AG10803 (cell line): ENCODE results near the gene SH2B2.
"Not testable (repeated sequence)": the region's sequence is repeated elsewhere in the genome, so short reads cannot be mapped to it uniquely, and the experiment has no call there.

Experiments used
- DNase-seq: peaks from one replicate; pipeline ENCODE4 v3.0.0; 2010; ENCODE audit warnings: low read depth
- H3K4me3 ChIP-seq: 2 replicates; pipeline ENCODE4 v1.5.1; 2011; ENCODE audit warnings: mild to moderate bottlenecking, low read length, control low read depth
- CTCF ChIP-seq: conservative IDR thresholded peaks from 2 replicates; pipeline ENCODE4 v1.5.1; 2011; ENCODE audit warnings: mild to moderate bottlenecking, low read length, control low read depth, inconsistent platforms

Gene SH2B2

GRCh38 chr7:102337420-102337819, 50.8 kb downstream of the SH2B2 start:
- H3K4me3 ChIP-seq, DNase-seq: not testable (repeated sequence)

GRCh38 chr7:102340599-102341368, 54.1 kb downstream of the SH2B2 start:
- not testable (repeated sequence) for H3K4me3 ChIP-seq, DNase-seq

- not testable (repeated sequence) for H3K4me3 ChIP-seq, DNase-seq
These were observed 60.3 kb downstream of the SH2B2 start for GRCh38 chr7:102346983-102347382.

DNA sequence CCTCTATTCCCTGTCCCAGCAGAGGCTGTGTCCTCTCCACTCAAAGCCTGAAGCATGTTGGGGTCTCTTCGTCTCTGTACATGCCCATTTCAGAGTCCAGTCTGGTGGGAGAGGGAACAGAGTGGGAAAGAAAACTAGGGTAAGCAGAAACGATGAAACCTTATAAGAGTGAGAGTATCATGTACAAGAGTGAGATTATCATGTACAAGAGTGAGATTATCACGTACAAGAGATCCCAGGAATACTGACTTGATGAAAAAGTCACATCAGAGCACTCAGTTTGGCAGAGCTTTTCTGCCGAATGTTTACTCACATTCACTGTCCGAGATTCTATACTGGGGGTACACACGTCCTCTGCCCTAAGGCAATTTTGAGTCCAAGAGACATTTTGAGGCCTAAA, 69.7 kb downstream of the SH2B2 start, which contains the start of gene SPDYE6:
Gene SPDYE6, minus strand, starts transcription at position 101 of the 400 bp plus-strand sequence. CDS start 421 bp downstream, outside the sequence.
- not testable (repeated sequence) for DNase-seq, H3K4me3 ChIP-seq

DNA sequence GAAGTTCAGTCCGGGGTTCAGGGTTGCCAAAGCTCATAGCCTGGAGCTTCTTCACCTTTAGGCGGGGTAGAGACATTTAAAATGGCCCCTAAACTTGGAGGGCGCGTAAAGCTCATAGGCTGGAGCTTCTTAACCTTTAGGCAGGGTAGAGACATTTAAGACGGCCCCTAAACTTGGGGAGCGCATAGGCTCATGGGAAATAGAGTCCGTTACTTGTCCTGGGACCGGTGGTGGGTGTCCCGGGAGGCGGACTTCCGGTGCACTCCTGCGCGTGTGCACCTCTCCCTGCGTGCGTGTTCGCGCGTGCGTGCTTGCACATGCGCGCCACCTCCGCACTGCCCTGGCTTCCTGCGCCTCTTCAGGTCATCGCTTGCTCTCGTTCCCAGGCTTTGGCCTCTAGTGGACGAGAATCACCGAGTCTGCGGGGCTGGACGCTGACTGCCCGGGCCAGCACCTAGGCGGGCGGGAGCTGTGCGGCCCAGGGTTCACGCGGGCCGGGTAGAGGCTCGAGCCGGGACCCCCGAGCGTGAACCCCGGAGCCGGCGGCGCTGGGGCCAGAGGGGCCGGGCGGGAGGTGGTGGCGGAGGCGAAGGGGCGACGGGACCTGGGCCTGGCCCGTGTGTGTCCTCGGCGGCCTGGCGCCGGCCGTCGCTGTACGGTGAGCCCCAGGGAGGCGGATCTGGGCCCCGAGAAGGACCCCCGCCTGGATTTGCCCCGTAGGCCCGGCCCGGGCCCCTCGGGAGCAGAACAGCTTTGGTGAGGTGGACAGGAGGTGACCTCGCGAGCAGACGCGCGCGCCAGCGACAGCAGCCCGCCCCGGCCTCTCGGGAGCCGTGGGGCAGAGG, 77.1 kb downstream of the SH2B2 start:
- peak; percentile 99 for DNase-seq

GRCh38 chr7:102364394-102364886, 77.8 kb downstream of the SH2B2 start:
- peak overlapping the region; percentile 62 for H3K4me3 ChIP-seq
- not testable (repeated sequence) for DNase-seq

More for the DNA sequence above, 77.1 kb downstream of the SH2B2 start:
- TF ChIP-seq CTCF = peak; percentile 34
- H3K4me3 ChIP-seq = peak overlapping the region; percentile 62

DNA sequence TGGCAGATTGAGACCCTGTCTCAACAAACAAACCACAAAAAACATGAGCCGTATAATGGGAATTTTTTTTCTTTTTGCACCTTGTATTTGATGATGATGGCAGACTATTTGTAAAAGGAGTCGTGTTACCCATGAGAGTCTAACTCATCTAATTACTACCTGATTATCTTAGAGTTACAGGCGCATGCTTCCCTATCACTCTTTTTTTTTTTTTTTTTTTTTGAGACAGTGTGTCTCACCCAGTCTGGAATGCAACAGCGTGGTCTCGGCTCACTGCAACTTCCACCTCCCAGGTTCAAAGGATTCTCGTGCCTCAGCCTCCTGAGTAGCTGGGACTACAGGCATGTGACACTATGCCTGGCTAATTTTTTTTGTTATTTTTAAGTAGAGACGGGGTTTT, 78.7 kb downstream of the SH2B2 start:
- not testable (repeated sequence) for H3K4me3 ChIP-seq

DNA sequence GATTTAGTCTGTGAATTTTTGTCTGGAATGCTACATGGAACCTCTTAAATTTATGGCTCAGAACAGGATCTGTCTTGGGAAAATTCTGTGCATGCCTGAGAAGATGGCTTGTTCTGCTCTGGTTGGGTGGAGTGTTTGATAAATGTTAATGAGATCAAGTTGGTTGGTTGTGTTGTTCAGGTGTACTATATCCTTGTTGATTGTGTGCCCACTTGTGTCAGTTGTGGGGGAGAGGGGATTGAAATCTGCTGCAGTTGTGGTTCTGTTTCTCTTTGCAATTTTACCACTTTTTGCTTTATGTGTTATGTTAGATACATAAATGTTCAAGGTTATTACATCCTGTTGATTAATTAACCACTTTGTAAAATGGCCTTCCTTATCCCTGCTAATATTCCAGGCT, 83.4 kb downstream of the SH2B2 start:
- not testable (repeated sequence) for DNase-seq, H3K4me3 ChIP-seq

More for the DNA sequence above, 78.7 kb downstream of the SH2B2 start:
- not testable (repeated sequence) for DNase-seq
